Suprapubic skin (tissue), 4 donors: ENCODE results near the gene TMEM109.
"Not testable (repeated sequence)": the region's sequence is repeated elsewhere in the genome, so short reads cannot be mapped to it uniquely, and the experiment has no call there.

ENCODE experiments used
- CTCF ChIP-seq, 2 donors: fragments of 200-600 bp in 1 of 2; fragments of 450-650 bp in 1 of 2; sonication (generic) in 1 of 2; IDR thresholded peaks; one replicate each; pipeline ENCODE4 v1.5.1; 2016 to 2019; ENCODE audit warnings: antibody characterized with exemption in 2 of 2, mild to moderate bottlenecking in 1 of 2, moderate library complexity in 1 of 2
- POLR2A ChIP-seq, 2 donors: fragments of 450-650 bp; IDR thresholded peaks; one replicate each; pipeline ENCODE4 v1.6.1; 2017; ENCODE audit warnings: antibody characterized with exemption in 2 of 2, mild to moderate bottlenecking in 2 of 2, moderate library complexity in 2 of 2
- POLR2AphosphoS5 ChIP-seq, 3 donors: sonication (generic); formaldehyde crosslinking; IDR thresholded peaks; one replicate each; pipeline ENCODE4 v1.6.1; 2017; ENCODE audit warnings: antibody characterized with exemption in 3 of 3

- TF ChIP-seq CTCF, POLR2AphosphoS5, POLR2A (IDR thresholded peaks at IDR 0.05): not testable (repeated sequence)
These were observed 4.2 kb upstream of the TMEM109 start for GRCh38 chr11:60909680-60910280.
